ENCODE measurements around the gene YPEL3. TPM values are rescaled to one million over a fixed set of nuclear protein-coding genes. Genes with fewer than 3 reads are reported as not detected.

The YPEL3 gene
- total RNA-seq, 1 experiment from 2014 or later: 52.7 TPM

DNA sequence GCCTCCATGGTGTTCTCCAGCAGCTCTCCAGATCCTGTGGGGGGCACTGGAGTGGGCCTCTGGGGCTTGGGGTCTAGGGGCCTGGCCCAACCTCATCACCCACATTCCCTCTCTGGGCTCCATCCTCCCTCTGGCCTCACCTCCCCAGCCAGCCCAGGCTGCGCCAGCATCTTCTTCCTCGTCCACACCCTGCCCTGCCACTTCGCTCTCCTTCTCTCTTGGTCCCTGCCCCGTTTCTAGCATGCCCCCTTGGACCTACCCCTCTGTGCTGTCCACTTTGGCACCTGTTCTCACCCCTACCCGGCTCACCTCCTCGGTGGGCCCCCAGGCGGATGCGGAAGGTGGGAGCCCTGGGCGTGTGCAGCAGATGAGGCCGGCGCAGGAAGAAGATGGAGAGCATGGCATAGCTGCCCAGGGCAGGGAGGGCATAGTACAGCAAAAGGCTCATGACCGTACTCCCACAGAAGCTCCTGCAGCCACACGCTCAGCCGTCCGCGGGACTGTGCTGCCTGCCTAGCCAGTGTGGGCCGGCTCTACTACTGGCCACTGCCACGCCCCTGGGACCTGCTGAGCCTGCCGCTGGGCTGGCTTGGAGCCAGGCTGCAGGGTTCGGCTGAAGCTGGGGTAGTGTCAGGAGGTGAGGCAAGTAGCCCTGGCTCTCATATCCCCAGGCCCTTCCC, 17.2 kb upstream of the YPEL3 start, which contains the start of gene GDPD3 (continued):
- TF ChIP-seq, protein P1, sequence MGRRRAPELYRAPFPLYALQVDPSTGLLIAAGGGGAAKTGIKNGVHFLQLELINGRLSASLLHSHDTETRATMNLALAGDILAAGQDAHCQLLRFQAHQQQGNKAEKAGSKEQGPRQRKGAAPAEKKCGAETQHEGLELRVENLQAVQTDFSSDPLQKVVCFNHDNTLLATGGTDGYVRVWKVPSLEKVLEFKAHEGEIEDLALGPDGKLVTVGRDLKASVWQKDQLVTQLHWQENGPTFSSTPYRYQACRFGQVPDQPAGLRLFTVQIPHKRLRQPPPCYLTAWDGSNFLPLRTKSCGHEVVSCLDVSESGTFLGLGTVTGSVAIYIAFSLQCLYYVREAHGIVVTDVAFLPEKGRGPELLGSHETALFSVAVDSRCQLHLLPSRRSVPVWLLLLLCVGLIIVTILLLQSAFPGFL (CRISPR knock-in tag; IDR thresholded peaks at IDR 0.05; ENCODE audit: borderline replicate concordance): no peak
- TF ChIP-seq OVOL2 (CRISPR knock-in tag; IDR thresholded peaks at IDR 0.05; ENCODE audit: borderline replicate concordance) (no peak), HMGA2 (CRISPR knock-in tag; IDR thresholded peaks at IDR 0.05) (no peak), MYBL2 (CRISPR knock-in tag; IDR thresholded peaks at IDR 0.05) (0 out of 2 replicates have a peak, but pooled peaks have one; percentile 9), ETV6 (CRISPR knock-in tag; IDR thresholded peaks at IDR 0.05) (no peak), RORB (CRISPR knock-in tag; IDR thresholded peaks at IDR 0.05) (no peak), FOXP1 (CRISPR knock-in tag; IDR thresholded peaks at IDR 0.05; ENCODE audit: borderline replicate concordance) (no peak), ZNF416 (CRISPR knock-in tag; IDR thresholded peaks at IDR 0.05) (no peak), NFATC4 (CRISPR knock-in tag; IDR thresholded peaks at IDR 0.05) (no peak), NR1H2 (CRISPR knock-in tag; IDR thresholded peaks at IDR 0.05) (no peak), MXD4 (CRISPR knock-in tag; IDR thresholded peaks at IDR 0.05; ENCODE audit: borderline replicate concordance) (no peak), SMAD3 (CRISPR knock-in tag; IDR thresholded peaks at IDR 0.05; ENCODE audit: borderline replicate concordance) (no peak)
- TF ChIP-seq, protein P2, sequence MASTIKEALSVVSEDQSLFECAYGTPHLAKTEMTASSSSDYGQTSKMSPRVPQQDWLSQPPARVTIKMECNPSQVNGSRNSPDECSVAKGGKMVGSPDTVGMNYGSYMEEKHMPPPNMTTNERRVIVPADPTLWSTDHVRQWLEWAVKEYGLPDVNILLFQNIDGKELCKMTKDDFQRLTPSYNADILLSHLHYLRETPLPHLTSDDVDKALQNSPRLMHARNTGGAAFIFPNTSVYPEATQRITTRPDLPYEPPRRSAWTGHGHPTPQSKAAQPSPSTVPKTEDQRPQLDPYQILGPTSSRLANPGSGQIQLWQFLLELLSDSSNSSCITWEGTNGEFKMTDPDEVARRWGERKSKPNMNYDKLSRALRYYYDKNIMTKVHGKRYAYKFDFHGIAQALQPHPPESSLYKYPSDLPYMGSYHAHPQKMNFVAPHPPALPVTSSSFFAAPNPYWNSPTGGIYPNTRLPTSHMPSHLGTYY (CRISPR knock-in tag; IDR thresholded peaks at IDR 0.05): 0 out of 2 replicates have a peak, but pooled peaks have one; percentile 10
- TF ChIP-seq, protein P3, sequence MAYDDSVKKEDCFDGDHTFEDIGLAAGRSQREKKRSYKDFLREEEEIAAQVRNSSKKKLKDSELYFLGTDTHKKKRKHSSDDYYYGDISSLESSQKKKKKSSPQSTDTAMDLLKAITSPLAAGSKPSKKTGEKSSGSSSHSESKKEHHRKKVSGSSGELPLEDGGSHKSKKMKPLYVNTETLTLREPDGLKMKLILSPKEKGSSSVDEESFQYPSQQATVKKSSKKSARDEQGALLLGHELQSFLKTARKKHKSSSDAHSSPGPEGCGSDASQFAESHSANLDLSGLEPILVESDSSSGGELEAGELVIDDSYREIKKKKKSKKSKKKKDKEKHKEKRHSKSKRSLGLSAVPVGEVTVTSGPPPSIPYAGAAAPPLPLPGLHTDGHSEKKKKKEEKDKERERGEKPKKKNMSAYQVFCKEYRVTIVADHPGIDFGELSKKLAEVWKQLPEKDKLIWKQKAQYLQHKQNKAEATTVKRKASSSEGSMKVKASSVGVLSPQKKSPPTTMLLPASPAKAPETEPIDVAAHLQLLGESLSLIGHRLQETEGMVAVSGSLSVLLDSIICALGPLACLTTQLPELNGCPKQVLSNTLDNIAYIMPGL (CRISPR knock-in tag; IDR thresholded peaks at IDR 0.05): no peak
- TF ChIP-seq, protein P4, sequence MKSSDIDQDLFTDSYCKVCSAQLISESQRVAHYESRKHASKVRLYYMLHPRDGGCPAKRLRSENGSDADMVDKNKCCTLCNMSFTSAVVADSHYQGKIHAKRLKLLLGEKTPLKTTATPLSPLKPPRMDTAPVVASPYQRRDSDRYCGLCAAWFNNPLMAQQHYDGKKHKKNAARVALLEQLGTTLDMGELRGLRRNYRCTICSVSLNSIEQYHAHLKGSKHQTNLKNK (CRISPR knock-in tag; IDR thresholded peaks at IDR 0.05): no peak
- TF ChIP-seq, protein P5, sequence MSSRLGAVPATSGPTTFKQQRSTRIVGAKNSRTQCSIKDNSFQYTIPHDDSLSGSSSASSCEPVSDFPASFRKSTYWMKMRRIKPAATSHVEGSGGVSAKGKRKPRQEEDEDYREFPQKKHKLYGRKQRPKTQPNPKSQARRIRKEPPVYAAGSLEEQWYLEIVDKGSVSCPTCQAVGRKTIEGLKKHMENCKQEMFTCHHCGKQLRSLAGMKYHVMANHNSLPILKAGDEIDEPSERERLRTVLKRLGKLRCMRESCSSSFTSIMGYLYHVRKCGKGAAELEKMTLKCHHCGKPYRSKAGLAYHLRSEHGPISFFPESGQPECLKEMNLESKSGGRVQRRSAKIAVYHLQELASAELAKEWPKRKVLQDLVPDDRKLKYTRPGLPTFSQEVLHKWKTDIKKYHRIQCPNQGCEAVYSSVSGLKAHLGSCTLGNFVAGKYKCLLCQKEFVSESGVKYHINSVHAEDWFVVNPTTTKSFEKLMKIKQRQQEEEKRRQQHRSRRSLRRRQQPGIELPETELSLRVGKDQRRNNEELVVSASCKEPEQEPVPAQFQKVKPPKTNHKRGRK (CRISPR knock-in tag; IDR thresholded peaks at IDR 0.05; ENCODE audit: borderline replicate concordance): no peak
- TF ChIP-seq, protein P6, sequence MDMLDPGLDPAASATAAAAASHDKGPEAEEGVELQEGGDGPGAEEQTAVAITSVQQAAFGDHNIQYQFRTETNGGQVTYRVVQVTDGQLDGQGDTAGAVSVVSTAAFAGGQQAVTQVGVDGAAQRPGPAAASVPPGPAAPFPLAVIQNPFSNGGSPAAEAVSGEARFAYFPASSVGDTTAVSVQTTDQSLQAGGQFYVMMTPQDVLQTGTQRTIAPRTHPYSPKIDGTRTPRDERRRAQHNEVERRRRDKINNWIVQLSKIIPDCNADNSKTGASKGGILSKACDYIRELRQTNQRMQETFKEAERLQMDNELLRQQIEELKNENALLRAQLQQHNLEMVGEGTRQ (CRISPR knock-in tag; IDR thresholded peaks at IDR 0.05): no peak
- TF ChIP-seq, protein P7, sequence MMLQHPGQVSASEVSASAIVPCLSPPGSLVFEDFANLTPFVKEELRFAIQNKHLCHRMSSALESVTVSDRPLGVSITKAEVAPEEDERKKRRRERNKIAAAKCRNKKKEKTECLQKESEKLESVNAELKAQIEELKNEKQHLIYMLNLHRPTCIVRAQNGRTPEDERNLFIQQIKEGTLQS (CRISPR knock-in tag; conservative IDR thresholded peaks at IDR 0.05): 0 out of 2 replicates have a peak, but pooled peaks have one; percentile 20
- TF ChIP-seq, protein P8, sequence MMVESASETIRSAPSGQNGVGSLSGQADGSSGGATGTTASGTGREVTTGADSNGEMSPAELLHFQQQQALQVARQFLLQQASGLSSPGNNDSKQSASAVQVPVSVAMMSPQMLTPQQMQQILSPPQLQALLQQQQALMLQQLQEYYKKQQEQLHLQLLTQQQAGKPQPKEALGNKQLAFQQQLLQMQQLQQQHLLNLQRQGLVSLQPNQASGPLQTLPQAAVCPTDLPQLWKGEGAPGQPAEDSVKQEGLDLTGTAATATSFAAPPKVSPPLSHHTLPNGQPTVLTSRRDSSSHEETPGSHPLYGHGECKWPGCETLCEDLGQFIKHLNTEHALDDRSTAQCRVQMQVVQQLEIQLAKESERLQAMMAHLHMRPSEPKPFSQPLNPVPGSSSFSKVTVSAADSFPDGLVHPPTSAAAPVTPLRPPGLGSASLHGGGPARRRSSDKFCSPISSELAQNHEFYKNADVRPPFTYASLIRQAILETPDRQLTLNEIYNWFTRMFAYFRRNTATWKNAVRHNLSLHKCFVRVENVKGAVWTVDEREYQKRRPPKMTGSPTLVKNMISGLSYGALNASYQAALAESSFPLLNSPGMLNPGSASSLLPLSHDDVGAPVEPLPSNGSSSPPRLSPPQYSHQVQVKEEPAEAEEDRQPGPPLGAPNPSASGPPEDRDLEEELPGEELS (CRISPR knock-in tag; IDR thresholded peaks at IDR 0.05): no peak

Data from WTC11 (cell line).